RWPE2 (cell line): ENCODE data around the gene BDKRB2.
"Not testable (repeated sequence)": the region's sequence is repeated elsewhere in the genome, so short reads cannot be mapped to it uniquely, and the experiment has no call there.

Source experiments
- ATAC-seq: fragments of 200-7000 bp; cut with Tn5 transposase; 3 replicates; pipeline ENCODE4 v1.9.1; 2021; ENCODE audit warnings: low read depth
- DNase-seq: peaks from one replicate; pipeline ENCODE4 v3.0.0-alpha.2; 2020; ENCODE audit warnings: low spot score
- H3K27ac ChIP-seq: fragments of 450-650 bp; 2 replicates; pipeline ENCODE4 v1.5.1; 2017; ENCODE audit warnings: mild to moderate bottlenecking; ENCODE audit not compliant: poor library complexity, severe bottlenecking
- H3K27me3 ChIP-seq: fragments of 250-450 bp; sonication (Bioruptor Pico); 2 replicates; pipeline ENCODE4 v1.5.1; 2021; ENCODE audit warnings: mild to moderate bottlenecking, moderate library complexity; ENCODE audit not compliant: insufficient read depth, poor library complexity, severe bottlenecking
- H3K36me3 ChIP-seq: fragments of 250-450 bp; sonication (Bioruptor Pico); 2 replicates; pipeline ENCODE4 v1.5.1; 2020; ENCODE audit warnings: low read depth, mild to moderate bottlenecking, moderate library complexity
- H3K4me1 ChIP-seq: fragments of 250-450 bp; sonication (Bioruptor Pico); 2 replicates; pipeline ENCODE4 v1.5.1; 2021; ENCODE audit warnings: mild to moderate bottlenecking, moderate library complexity; ENCODE audit not compliant: insufficient read depth, poor library complexity, severe bottlenecking
- H3K4me3 ChIP-seq: fragments of 250-450 bp; sonication (Bioruptor Pico); 2 replicates; pipeline ENCODE4 v1.5.1; 2021; ENCODE audit warnings: mild to moderate bottlenecking, moderate library complexity; ENCODE audit not compliant: severe bottlenecking
- H3K9me3 ChIP-seq: fragments of 250-450 bp; sonication (Bioruptor Pico); 2 replicates; pipeline ENCODE4 v1.5.1; 2021; ENCODE audit warnings: mild to moderate bottlenecking, moderate library complexity; ENCODE audit not compliant: severe bottlenecking
- CTCF ChIP-seq: fragments of 450-650 bp; IDR thresholded peaks from one replicate; pipeline ENCODE4 v1.5.1; 2017; ENCODE audit warnings: mild to moderate bottlenecking, moderate library complexity; ENCODE audit not compliant: poor library complexity, severe bottlenecking

The BDKRB2 gene

GRCh38 chr14:96240641-96241040, 36.0 kb downstream of the BDKRB2 start:
- Histone ChIP-seq H3K27me3 (no peaks in the 10 kb centered on the region), H3K4me3 (no peak overlapping the region), H3K36me3 (peaks cover 9% of the 10 kb centered on the region), H3K4me1 (no peaks in the 10 kb centered on the region), H3K27ac (no peak overlapping the region), H3K9me3 (no peaks in the 10 kb centered on the region)
- ATAC-seq (no peak), DNase-seq (no peak)
- no peak for TF ChIP-seq CTCF

GRCh38 chr14:96242126-96242525, 37.5 kb downstream of the BDKRB2 start:
- no peak for TF ChIP-seq CTCF
- Histone ChIP-seq H3K27me3 (no peaks in the 10 kb centered on the region), H3K27ac (no peak overlapping the region), H3K36me3 (peaks cover 9% of the 10 kb centered on the region), H3K4me3 (no peak overlapping the region), H3K9me3 (no peaks in the 10 kb centered on the region), H3K4me1 (peaks cover 13% of the 10 kb centered on the region)
- DNase-seq = no peak
- ATAC-seq = no peak

- Histone ChIP-seq H3K4me3 (no peak overlapping the region), H3K9me3 (no peaks in the 10 kb centered on the region), H3K27ac (no peak overlapping the region), H3K36me3 (peaks cover 9% of the 10 kb centered on the region), H3K4me1 (peaks cover 17% of the 10 kb centered on the region), H3K27me3 (no peaks in the 10 kb centered on the region)
- DNase-seq = no peak
- ATAC-seq = no peak
- no peak for TF ChIP-seq CTCF
These were observed 39.1 kb downstream of the BDKRB2 start for GRCh38 chr14:96243785-96244184.

- H3K36me3 ChIP-seq, H3K4me3 ChIP-seq, ATAC-seq, H3K27ac ChIP-seq, H3K27me3 ChIP-seq, DNase-seq, H3K9me3 ChIP-seq: not testable (repeated sequence)
- peaks cover 24% of the 10 kb centered on the region for H3K4me1 ChIP-seq
These were observed 40.4 kb downstream of the BDKRB2 start for GRCh38 chr14:96245074-96245473.

GRCh38 chr14:96245710-96246538, 41.3 kb downstream of the BDKRB2 start:
- Histone ChIP-seq H3K4me1 (peaks cover 24% of the 10 kb centered on the region), H3K36me3 (peaks cover 3% of the 10 kb centered on the region; the same call in 1 of the 2 replicates), H3K27ac (peak overlapping the region; percentile 61), H3K27me3 (no peaks in the 10 kb centered on the region), H3K4me3 (no peak overlapping the region), H3K9me3 (no peaks in the 10 kb centered on the region)
- DNase-seq (no peak), ATAC-seq (peak; percentile 51)
- no peak for TF ChIP-seq CTCF
